SIG-M5 treated with dmso at 0.1 percent for 504 hours (cell line): ENCODE results near the gene FYCO1.

Experiments used
- DNase-seq: peaks from one replicate; lab custom pipeline; 2025; ENCODE audit not compliant: unreplicated experiment; lab: John Stamatoyannopoulos, UW

Gene FYCO1

DNA sequence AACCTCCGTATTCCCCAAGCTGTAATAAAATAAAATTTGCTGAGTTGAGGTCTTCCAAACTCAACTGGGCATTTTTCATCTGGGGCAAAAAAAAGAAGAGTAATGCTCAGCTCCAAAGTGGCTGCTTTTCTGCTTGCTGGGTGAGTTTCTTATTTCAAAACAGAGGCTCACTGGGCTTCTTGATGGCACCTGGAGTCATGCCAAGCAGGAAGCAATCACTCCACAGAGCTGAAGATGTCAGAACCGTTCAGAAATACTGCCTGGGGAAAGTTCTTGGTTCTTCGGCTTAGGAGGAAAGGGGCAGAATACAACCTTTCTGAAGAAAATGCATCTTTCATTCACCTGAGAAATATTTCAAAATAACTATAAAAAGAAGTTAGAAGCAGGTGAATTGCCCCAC lies 105.2 kb downstream of the FYCO1 start:
- no peak for DNase-seq

DNA sequence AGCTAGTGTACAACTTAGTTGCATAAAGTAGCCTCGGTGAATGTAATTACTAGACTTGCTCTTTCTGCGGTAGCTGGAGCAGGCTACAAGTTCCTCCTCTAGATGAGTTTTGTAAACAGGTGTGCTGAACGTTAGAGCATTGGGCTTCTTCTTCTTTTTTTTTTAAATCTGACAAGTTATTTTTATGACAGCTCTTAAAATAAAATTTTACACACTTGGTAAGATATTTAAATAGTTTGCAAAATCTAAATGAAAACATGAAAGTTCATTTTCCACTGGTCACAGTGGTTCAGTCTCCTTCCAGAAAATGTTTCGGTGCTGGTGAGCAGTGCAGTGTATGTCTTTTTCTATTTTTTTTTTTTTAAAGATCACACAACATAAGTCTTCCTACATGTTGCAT lies 106.3 kb downstream of the FYCO1 start:
- DNase-seq = no peak

DNA sequence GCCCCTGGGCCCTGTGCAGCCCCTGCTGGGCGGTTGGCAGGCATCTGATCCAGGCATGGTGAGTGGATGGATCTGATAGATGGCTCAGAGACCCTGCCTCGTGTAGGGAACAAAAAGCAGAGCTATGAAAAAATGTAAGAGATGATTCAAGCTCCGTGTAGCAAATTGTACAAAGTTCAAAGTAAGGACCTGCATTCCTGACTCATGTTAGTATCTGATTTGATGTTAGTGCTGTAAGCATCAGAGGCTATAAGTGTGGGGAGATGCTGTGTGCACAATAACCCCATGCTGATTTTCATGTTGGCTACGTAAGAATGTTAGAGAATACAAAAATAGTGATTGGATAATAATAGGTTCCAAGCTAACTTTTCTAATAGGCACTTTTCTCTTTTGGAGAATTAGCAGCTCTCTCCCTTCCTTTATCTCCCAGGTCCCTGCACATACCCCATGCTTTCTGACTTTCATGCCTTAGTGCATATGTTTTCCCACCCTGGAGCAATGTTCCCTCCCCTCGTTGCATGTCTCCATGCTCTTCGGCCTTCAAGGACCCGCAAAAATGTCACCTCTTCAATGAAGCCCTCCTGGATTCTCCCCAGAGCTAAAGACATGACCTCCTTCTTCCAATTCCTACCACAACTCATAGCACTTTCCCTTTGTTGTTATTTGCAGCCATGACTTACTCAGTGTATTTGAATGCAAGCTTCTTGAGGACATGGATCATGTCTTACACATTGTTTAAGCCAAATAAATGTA lies 107.7 kb downstream of the FYCO1 start:
- no peak for DNase-seq

DNA sequence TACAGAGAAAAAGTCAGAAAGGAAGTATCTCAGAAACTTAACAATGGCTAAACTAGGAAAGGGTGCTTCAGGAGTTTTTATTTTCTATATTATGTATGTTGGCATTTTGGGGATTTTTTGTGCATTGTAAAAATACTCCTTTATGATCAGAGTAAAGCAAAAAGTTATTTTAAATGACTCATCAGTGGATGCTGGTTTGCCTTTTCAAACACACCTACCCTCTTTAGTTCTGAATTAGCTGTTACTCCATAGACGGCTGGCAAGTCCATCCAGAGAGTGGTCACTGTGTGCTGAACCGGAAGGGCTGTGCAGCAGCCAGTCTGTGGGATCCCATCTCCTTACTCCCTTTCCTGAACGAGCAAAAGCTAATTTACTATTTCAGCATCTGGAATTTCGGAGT lies 108.3 kb downstream of the FYCO1 start:
- DNase-seq = no peak

DNA sequence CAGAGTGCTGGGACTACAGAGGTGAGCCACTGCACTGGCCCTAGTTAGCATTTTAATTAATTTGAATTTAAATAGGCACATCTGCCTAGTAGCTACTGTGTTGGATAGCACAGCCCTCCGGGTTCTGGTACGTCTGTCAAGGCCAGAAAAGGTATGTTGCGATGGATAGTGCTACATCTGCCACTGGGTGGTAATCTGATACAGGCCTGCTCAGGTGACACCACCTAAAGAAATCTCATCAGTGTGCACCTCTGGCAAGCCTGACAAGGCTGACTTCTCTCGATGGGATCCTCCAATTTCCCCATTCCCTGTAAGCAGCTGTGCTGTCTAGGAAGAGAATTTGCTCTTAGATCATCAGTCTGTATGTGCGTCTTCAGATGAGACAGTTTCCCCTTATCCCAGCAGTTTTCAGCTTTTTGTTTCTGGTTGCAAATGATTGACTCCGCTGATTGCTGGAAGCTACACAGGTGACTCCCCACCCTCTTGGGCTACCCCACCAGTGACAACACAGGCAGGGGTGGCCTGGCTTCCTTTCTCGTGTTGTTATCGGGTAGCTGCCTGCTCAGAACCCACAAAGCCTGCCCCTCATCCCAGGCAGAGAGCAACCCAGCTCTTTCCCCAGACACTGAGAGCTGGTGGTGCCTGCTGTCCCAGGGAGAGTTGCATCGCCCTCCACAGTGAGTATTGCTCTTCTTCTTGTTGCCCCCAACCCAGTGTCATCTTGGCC lies 109.5 kb downstream of the FYCO1 start, which contains the start of gene CCR9:
CCR9 (plus strand) TSS at position 565 of the 727 bp plus-strand sequence. CDS start 8,391 bp downstream, outside the sequence.
- no peak for DNase-seq

DNA sequence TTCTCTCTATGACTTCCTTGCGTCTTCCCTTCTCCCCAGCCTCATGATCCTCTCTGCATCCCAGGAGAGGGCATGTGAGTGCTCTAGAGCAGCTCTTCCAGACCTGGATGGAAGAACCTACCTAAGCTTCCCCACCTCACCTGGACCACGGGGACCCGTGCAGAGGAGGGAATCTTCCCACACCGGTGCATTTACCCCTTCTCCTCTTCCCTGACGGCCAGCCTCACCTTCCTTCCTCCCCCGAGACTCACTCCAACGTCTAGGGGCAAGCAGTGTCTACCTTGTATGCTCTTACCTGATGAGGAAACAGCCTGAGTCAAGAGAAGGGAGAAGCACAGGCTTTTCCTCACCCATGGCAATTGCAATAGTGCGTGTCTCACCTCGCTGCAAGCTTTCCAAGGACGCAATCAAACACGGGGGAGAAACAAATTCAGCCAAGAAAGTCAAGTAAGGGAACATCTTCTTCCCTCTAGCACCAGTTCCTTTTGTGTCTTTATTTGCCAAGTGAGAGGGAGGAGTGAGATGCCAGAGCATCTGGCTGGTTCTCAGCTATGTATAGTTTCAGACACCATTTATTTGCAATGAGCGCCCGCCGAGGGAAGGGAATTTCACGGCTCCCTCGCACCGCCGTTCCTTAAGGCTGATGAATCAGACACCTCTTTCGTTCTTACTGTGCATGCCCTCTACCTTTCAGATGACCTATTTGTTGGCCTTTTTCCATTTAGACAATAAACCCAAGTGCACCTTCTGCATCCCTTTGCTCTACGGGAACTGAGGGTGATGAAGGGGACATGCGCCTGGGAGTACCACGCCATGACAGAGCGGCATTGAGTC lies 111.0 kb downstream of the FYCO1 start:
- DNase-seq = no peak

DNA sequence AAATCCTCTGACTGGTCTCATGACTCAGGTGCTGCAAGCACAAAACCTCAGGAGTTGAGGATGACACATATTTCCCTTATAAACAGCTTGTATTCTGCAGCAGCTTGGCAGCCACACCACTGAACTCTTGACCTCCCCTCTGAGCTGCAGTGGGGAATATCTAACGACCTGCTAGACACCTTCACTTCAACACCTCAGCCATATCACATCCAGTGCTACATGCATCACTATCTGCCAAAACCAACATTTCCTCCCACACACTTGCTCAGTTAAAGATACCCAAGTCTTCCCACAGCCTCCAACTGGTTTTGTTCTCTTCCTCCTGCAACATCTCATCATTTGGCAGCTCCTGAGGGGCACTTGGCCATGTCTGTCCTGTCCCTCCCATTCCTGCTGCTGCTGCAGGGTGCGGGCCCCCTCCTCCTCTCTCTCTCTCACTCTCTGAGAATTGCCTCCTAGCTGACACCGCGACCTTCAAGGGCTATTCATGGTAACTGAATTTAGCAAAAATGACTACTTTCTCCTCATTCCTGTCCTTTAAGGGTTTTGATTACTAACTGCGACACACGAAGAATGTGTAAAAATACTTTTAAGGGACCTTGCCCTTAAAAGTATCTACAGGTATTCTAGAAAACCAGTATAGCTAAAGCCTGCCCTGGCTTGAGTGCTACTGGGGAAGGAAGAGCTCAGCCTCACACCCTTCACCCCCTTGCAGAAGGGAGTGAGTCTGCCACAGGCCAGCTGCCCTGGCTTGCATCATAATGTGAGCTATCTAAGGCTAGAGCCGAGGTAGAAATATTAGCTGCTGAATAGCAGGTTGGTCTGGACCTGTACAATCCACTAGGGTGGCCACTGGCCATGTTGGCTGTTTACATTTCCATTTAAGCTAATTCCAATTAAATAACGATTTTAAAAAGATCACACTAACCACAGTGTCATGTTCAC lies 114.3 kb downstream of the FYCO1 start:
- DNase-seq = no peak

DNA sequence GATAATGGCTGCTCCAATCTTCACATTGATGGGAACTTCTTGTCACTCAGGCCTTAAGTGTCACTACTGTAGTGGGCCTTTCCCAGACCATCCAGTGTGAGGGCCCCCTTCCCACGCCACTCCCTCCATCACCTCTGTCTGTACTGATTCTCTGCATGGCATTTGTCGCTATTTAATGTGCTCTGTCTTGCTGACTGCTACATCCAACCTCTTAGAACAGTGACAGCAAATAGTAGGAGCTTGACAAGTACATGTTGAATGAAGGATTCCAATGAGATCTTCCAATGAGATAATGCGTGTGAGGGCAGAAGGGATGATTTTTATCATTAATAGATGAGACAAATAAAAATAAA lies 114.9 kb downstream of the FYCO1 start:
- no peak for DNase-seq

DNA sequence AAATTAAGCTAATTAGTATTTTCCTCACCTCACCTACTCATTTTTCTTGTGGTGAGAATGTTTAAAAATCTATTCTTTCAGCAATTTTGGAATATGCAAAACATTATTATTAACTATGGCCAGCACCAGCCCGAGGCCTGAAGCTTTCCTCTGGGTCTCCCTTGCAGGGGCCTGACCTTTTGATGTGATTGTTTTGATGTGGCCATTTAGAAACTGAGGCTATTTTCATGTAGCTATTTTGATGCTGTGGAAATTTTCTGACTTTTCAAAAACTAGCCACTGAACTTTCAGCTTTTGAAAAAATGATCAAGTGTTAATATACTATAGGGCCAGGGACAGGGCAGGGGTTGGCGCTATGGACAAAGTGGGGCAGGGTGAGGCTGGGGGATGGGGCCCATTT lies 117.5 kb downstream of the FYCO1 start:
- DNase-seq = no peak

DNA sequence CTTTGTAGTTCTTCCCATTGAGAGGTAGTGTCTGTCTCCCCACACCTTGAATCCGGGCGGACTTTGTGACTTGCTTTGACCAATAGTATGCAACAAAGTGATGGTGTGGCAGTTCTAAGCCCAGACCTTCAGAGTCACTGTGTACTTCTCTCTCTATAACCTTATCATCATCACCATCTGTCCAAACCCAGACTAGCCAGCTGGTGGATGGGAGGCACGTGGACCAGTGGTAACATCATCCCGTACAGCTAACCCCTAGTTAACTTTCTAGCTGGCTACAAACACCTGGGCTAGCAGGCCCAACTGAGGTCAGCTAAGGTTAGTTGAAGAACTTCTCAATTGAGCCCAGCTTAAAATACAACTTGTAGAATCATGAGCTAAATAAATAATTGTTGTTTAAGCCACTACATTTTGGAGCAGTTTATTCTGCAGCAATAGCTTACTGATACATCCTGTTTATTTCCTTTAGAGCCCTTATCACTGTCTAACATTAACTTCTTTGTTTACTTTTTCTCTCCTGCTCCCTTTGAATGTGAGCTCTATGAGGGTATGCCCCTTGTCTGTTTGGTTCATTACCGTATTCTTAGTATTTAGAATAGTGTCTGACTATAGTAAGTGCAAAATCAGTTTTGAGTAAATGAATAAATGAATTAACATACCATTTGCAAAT lies 120.8 kb downstream of the FYCO1 start:
- DNase-seq = no peak

DNA sequence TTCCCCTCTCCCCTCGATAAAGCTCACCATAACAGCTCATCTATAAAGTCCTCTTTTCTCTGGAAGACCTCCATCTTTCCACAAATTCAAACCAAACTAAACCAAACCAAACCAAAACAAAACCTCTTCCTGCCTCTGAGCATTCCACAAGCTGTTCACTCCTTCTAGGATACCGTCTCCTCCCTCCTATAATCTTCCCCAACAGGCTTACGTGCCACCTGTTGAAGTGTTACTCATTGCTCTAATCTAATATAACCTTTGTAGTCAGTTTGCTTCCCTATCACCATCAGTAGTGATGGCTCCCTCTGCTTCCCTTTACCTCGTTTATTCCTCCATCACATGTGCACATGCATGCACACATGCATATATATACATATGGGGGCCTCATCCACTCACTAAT lies 122.0 kb downstream of the FYCO1 start:
- DNase-seq = no peak

DNA sequence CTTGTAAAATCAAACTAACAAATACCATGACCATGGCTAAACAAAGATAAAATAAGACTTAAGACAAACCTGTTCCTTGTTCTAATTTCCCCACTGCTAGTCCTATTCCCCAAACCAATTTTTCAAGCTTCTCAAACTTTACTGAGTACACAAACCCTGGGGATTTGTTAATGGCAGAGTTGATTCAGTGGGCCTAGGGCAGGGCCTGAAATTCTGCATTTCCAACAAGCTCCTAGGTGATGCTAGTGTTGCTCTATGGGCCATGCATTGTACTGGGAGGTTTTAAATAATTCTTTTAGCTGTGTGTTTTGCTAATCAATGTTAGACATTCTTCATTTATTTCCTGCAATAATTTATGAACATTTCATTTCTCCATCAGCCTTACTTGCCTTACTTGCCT lies 122.6 kb downstream of the FYCO1 start:
- no peak for DNase-seq

DNA sequence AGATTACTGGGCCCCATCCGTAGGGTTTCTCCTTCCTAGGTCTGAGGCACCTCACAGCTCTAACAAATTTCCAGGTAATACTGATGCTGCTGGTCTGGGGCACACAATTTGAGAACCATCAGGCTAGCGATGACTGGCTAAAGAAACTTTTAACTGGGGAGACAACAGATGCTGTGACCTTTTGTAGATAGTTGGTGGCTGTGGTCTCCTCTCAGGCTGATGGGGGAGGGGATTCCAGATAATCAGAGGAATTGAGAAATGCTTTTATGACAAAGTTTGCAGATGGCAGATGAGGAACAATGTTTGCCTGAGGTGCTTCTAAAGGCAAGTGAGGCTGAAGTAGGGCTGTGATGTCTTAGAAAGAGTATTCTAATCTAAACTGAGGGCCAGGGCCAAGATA lies 123.1 kb downstream of the FYCO1 start:
- no peak for DNase-seq

DNA sequence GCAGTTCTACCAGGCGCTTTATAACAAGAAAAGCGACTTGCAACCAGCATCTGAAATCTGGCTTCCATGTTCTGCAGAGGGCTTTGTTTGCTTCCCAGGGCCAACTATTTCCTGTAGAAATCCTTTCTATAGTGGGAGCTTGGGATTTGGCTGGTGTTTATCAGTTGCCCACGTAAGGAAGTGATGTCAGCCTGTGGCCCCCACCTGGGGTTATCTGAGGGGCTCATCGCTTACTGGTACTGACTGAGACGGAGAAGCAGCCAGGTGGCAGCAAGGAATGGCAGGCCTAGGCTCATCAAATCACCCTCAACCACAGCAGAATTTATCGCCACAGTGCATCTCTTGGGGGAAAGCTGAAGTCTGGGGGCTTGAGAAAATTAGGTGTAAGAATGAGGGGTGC lies 123.8 kb downstream of the FYCO1 start:
- DNase-seq = no peak

DNA sequence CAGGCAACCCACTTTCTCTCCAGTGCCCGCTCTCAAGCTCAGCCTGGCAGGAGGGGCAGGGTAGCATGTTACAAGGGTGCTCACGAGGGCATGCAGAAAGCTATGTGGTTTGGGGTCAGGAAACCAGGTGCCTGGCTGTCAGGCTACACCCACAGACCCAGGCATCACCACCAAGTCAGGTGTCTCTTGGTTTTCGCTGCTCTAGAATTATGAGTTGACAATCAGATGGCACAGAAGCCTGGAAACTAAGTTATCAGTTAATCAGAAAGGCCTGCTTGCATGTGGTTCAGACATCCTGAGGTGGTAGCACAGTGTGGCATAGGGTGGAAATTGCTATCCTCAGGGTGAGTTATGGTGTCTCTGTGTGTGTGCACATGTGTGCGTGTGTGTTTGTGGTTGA lies 125.5 kb downstream of the FYCO1 start:
- no peak for DNase-seq

DNA sequence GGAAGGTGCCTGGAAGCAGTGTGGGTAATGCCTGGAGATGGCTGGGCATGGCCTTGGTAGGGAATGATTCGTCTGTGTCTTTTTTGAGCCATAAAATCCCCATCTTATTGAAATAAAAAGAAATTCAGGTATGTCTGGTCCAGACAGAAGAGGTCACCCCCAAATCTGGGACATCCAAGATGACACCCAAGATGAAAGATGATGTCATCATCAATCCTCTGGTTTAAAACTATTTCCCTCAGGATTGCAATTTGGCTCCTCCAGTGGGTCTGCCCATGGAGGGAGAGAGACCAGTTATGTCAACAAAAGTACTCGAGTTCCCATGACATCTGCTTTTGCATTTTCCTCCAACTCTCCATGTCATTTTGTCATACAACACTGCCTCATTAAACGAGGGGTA lies 126.0 kb downstream of the FYCO1 start:
- DNase-seq = no peak

DNA sequence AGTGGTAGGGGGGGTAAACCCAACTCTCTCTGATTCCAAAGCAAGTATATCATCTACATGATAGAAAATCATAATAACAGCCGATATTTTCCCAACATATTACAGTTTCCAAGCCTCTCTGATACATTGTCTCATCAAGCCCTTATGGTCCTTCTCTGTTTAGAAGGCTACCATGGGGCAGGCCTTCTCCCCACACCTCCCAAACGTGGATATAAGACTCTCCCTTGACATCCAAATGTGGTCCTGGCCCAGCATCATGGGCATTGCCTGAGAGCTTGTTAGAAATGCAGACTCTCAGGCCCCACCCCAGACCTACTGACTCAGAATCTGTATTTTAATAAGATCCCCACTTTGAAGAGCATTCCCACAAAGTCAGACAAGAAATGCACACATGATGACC lies 127.0 kb downstream of the FYCO1 start:
- no peak for DNase-seq

DNA sequence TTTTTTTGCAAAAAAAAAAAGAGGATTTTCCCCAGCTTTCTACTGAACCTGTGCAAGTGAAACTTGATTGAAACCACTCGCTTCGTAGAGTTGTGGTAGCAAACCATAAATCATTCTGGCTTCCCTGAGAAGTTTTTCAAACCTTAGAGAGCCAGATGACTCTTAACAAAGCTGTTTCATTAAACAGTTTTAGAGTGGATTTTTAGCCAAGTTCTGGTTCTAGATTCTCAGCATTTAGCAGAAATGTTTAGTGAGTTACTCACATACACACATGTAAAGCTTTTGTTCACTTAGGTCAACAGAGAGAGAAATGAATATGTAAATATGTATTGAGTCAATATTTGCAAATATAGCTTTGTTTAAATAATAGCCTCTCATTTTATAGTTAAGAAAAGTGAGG lies 127.4 kb downstream of the FYCO1 start:
- no peak for DNase-seq
